ENCODE data around the gene KCNQ1.

- TF ChIP-seq POLR2AphosphoS5 (IDR thresholded peaks at IDR 0.05) (no peak), POLR2A (IDR thresholded peaks at IDR 0.05) (no peak), CTCF (IDR thresholded peaks at IDR 0.05) (no peak)
These were observed 309.2 kb downstream of the KCNQ1 start for GRCh38 chr11:2754008-2754407.

Measured in sigmoid colon (tissue), 4 donors.